Lower leg skin (tissue), 3 donors: ENCODE results near the gene PRDM16.

Source experiments
- POLR2A ChIP-seq, 2 donors: fragments of 450-650 bp; IDR thresholded peaks; one replicate each; pipeline ENCODE4 v1.6.1; 2016 to 2017; ENCODE audit warnings: antibody characterized with exemption in 2 of 2, mild to moderate bottlenecking in 1 of 2, moderate library complexity in 1 of 2
- TF ChIP-seq, protein P1 (sequence below), 3 donors: fragments of 450-650 bp; IDR thresholded peaks; one replicate each; pipeline ENCODE4 v1.5.1; 2016; ENCODE audit warnings: antibody characterized with exemption in 3 of 3, mild to moderate bottlenecking in 3 of 3, moderate library complexity in 2 of 3

DNA sequence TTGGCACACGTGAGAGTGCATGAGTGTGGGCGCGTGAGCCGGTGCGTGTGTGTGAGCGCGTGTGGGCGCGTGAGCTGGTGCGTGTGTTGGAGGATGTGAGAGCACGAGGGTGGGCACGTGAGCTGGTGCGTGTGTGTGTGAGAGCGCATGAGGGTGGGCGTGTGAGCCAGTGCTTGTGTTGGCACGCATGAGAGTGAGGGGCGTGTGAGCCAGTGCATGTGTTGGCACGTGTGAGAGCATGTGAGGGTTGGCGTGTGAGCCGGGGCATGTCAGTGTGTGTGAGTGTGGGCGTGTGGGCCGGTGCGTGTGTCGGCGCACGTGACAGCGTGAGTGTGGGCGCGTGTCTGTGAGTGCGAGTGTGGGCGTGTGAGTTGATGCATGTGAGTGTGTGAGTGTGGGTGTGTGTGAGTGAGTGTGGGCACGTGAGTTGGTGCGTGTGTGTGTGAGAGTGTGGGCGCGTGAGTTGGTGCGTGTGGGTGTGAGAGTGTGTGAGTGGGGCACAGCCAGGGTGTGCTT, 339.8 kb downstream of the PRDM16 start:
- TF ChIP-seq, protein P1, sequence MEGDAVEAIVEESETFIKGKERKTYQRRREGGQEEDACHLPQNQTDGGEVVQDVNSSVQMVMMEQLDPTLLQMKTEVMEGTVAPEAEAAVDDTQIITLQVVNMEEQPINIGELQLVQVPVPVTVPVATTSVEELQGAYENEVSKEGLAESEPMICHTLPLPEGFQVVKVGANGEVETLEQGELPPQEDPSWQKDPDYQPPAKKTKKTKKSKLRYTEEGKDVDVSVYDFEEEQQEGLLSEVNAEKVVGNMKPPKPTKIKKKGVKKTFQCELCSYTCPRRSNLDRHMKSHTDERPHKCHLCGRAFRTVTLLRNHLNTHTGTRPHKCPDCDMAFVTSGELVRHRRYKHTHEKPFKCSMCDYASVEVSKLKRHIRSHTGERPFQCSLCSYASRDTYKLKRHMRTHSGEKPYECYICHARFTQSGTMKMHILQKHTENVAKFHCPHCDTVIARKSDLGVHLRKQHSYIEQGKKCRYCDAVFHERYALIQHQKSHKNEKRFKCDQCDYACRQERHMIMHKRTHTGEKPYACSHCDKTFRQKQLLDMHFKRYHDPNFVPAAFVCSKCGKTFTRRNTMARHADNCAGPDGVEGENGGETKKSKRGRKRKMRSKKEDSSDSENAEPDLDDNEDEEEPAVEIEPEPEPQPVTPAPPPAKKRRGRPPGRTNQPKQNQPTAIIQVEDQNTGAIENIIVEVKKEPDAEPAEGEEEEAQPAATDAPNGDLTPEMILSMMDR (IDR thresholded peaks at IDR 0.05), result peak in 1 of 3 donors; percentile 25
- TF ChIP-seq POLR2A (IDR thresholded peaks at IDR 0.05), result no peak
